Fibroblast of lung (primary cell): ENCODE data around the gene WDR64. TPM values are rescaled to one million over a fixed set of nuclear protein-coding genes. Genes with fewer than 3 reads are reported as not detected.

ENCODE experiments used
- DNase-seq, 2 donors: peaks; one replicate each; pipeline versions ENCODE4 v3.0.0 to v3.0.0-alpha.2; 2010; ENCODE audit warnings: low read depth in 2 of 2
- H2AFZ ChIP-seq: 2 replicates; pipeline ENCODE4 v1.5.1; 2012; ENCODE audit warnings: low read length, control low read depth, inconsistent platforms
- H3K27ac ChIP-seq: 2 replicates; pipeline ENCODE4 v1.5.1; 2011; ENCODE audit warnings: low read length, control low read depth; ENCODE audit not compliant: insufficient read depth
- H3K27me3 ChIP-seq: 2 replicates; pipeline ENCODE4 v1.5.1; 2011; ENCODE audit warnings: mild to moderate bottlenecking, low read length; ENCODE audit not compliant: control insufficient read depth, insufficient read depth
- H3K36me3 ChIP-seq: 2 replicates; pipeline ENCODE4 v1.5.1; 2011; ENCODE audit warnings: low read length; ENCODE audit not compliant: control insufficient read depth, insufficient read depth
- H3K4me1 ChIP-seq: 2 replicates; pipeline ENCODE4 v1.5.1; 2011; ENCODE audit warnings: low read length; ENCODE audit not compliant: control insufficient read depth, insufficient read depth; ENCODE audit errors: extremely low read depth
- H3K4me2 ChIP-seq: 2 replicates; pipeline ENCODE4 v1.5.1; 2011; ENCODE audit warnings: low read length, control low read depth; ENCODE audit not compliant: insufficient read depth; ENCODE audit errors: extremely low read depth
- H3K4me3 ChIP-seq, 4 experiments: fragments of 200-600 bp in 1 of 4; sonication (generic) in 1 of 4; replicated peaks in 1 of 4; 2 replicates each; pipeline ENCODE4 v1.5.1; 2011 to 2016; ENCODE audit warnings: low read length in 4 of 4, low read depth in 3 of 4, mild to moderate bottlenecking in 3 of 4, control low read depth in 2 of 4, inconsistent platforms in 1 of 4, mixed read lengths in 1 of 4; ENCODE audit not compliant: insufficient read depth in 1 of 4; ENCODE audit errors: control extremely low read depth in 1 of 4
- H3K79me2 ChIP-seq: 2 replicates; pipeline ENCODE4 v1.5.1; 2012; ENCODE audit warnings: mild to moderate bottlenecking, low read length, inconsistent platforms; ENCODE audit not compliant: control insufficient read depth, insufficient read depth
- H3K9ac ChIP-seq: 2 replicates; pipeline ENCODE4 v1.5.1; 2011; ENCODE audit warnings: mild to moderate bottlenecking, low read length, control low read depth; ENCODE audit not compliant: insufficient read depth
- H3K9me3 ChIP-seq: 2 replicates; pipeline ENCODE4 v1.5.1; 2012; ENCODE audit warnings: low read depth, low read length; ENCODE audit not compliant: control insufficient read depth, insufficient read depth
- H4K20me1 ChIP-seq: 2 replicates; pipeline ENCODE4 v1.5.1; 2011; ENCODE audit warnings: low read length; ENCODE audit not compliant: control insufficient read depth, insufficient read depth; ENCODE audit errors: extremely low read depth
- EZH2 ChIP-seq: IDR thresholded peaks from 2 replicates; pipeline ENCODE4 v1.5.1; 2012; ENCODE audit warnings: low read length, control low read depth, mild to moderate bottlenecking; ENCODE audit errors: missing control alignments
- polyA plus RNA-seq, 2 donors: library from polyadenylated mRNA; depleted of rRNA in 1 of 2; stranded (reverse) in 1 of 2; unstranded in 1 of 2; fragments of >200 nt; gene quantifications; 2 replicates each; pipeline ENCODE4 v1.2.1, GENCODE V29; 2011 to 2012; ENCODE audit warnings: missing spikeins in 1 of 2
- total RNA-seq: library from RNA; depleted of rRNA; stranded (reverse); fragments of >200 nt; gene quantifications from 2 replicates; pipeline ENCODE4 v1.2.1, GENCODE V29; 2014
- TF ChIP-seq, protein P1 (sequence below), 2 donors: IDR thresholded peaks in 1 of 2; conservative IDR thresholded peaks in 1 of 2; 1 replicate in 1 of 2; 2 replicates in 1 of 2; pipeline ENCODE4 v1.5.1; 2011 to 2012; ENCODE audit warnings: low read length in 2 of 2, control low read depth in 1 of 2, inconsistent platforms in 1 of 2, low read depth in 1 of 2, mild to moderate bottlenecking in 1 of 2

The WDR64 gene
- total and polyA plus RNA-seq, 2 donors (not counting 1 experiment from before 2014, with no cell fraction given): not detected

DNA sequence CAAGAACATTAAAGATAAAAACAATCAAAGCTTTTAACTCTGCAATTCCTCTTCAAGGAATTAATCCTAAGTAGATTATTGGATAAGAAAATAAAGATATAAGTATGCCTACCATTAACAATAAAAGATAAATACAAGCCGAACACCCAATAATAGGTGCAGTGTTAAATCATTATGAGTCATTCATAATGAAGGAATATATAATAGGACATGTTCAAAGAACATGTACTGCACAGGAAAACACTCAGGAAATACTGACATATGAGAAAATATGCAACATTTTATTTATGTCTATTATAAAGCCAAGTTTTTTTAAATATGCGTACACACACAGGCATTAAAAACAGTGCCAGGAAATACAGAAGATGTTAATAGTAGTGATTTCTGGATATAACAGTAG is 184.9 kb downstream of the WDR64 start:
- DNase-seq: no peak
- Histone ChIP-seq H3K27ac (no peak overlapping the region), H3K9me3 (no peaks in the 10 kb centered on the region), H3K79me2 (no peaks in the 10 kb centered on the region), H3K36me3 (no peaks in the 10 kb centered on the region), H3K4me1 (peaks cover 10% of the 10 kb centered on the region), H2AFZ (no peak overlapping the region), H3K27me3 (no peaks in the 10 kb centered on the region), H3K9ac (no peak overlapping the region), H4K20me1 (no peaks in the 10 kb centered on the region), H3K4me2 (no peak overlapping the region), H3K4me3 (no peak overlapping the region)
- TF ChIP-seq EZH2: no peak
- TF ChIP-seq, protein P1, sequence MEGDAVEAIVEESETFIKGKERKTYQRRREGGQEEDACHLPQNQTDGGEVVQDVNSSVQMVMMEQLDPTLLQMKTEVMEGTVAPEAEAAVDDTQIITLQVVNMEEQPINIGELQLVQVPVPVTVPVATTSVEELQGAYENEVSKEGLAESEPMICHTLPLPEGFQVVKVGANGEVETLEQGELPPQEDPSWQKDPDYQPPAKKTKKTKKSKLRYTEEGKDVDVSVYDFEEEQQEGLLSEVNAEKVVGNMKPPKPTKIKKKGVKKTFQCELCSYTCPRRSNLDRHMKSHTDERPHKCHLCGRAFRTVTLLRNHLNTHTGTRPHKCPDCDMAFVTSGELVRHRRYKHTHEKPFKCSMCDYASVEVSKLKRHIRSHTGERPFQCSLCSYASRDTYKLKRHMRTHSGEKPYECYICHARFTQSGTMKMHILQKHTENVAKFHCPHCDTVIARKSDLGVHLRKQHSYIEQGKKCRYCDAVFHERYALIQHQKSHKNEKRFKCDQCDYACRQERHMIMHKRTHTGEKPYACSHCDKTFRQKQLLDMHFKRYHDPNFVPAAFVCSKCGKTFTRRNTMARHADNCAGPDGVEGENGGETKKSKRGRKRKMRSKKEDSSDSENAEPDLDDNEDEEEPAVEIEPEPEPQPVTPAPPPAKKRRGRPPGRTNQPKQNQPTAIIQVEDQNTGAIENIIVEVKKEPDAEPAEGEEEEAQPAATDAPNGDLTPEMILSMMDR (conservative IDR thresholded peaks at IDR 0.05 in 1 of 2, IDR thresholded peaks at IDR 0.05 in 1 of 2; ENCODE audit: low read depth in 1 of 2, low read length in 2 of 2): no peak

DNA sequence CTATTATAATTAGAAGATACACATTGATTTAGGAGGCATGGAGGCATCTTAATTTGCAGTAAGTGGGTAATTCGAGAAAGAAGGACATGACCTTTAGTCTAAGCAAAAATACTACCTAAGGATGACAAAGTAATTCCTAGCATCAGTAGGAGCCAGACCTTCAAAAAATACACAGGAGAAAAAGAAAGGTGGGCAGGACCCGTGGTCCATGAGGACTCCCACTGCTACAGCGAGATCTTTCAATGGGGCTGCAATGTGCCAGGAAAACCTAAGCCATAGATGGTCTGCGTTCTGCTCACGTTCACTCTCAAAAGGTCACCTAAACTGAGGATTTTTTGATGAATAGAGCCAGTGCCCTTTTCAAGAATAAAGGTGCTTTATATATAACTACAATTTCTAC is 185.3 kb downstream of the WDR64 start:
- Histone ChIP-seq H3K9ac (no peak overlapping the region), H3K4me2 (no peak overlapping the region), H3K4me3 (no peak overlapping the region), H2AFZ (no peak overlapping the region), H3K4me1 (peaks cover 13% of the 10 kb centered on the region), H3K9me3 (no peaks in the 10 kb centered on the region), H4K20me1 (no peaks in the 10 kb centered on the region), H3K27ac (peak overlapping the region; percentile 5), H3K36me3 (no peaks in the 10 kb centered on the region), H3K79me2 (no peaks in the 10 kb centered on the region), H3K27me3 (no peaks in the 10 kb centered on the region)
- DNase-seq: no peak
- TF ChIP-seq, protein P1 (conservative IDR thresholded peaks at IDR 0.05 in 1 of 2, IDR thresholded peaks at IDR 0.05 in 1 of 2; ENCODE audit: low read depth in 1 of 2, low read length in 2 of 2): no peak
- no peak for TF ChIP-seq EZH2

DNA sequence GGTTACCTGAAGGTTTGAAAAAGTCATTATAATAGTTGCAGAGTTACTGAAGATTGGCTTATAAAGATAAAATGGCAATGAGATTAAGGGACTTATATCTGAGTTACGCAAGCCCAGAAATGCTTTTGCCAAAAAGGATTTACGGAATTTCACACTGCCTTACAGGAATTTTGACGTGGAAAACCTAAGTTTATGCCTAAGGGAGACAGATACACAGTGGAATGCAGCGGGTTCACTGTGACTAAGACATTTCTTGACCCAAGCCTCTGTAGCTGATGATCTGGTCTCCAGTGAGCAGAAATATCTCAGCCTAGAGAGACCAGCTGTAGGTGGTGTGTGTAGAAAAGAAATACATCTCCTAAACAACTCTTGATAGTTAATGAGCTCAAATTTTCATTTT is 185.8 kb downstream of the WDR64 start:
- Histone ChIP-seq H2AFZ (no peak overlapping the region), H3K27me3 (no peaks in the 10 kb centered on the region), H4K20me1 (no peaks in the 10 kb centered on the region), H3K79me2 (no peaks in the 10 kb centered on the region), H3K4me2 (peak overlapping the region; percentile 38), H3K4me3 (no peak overlapping the region), H3K9me3 (no peaks in the 10 kb centered on the region), H3K36me3 (no peaks in the 10 kb centered on the region), H3K4me1 (peaks cover 13% of the 10 kb centered on the region), H3K27ac (peak overlapping the region; percentile 61), H3K9ac (no peak overlapping the region)
- peak; percentile 88 to 95 for DNase-seq
- TF ChIP-seq, protein P1 (conservative IDR thresholded peaks at IDR 0.05 in 1 of 2, IDR thresholded peaks at IDR 0.05 in 1 of 2; ENCODE audit: low read depth in 1 of 2, low read length in 2 of 2): no peak
- TF ChIP-seq EZH2: no peak
